ENCODE data around the gene CCNT1. TPM values are rescaled to one million over a fixed set of nuclear protein-coding genes. Genes with fewer than 3 reads are reported as not detected.
"Not testable (repeated sequence)": the region's sequence is repeated elsewhere in the genome, so short reads cannot be mapped to it uniquely, and the experiment has no call there.

The CCNT1 gene
- total RNA-seq, 1 donor from 2014 or later, result 56.1 TPM

DNA sequence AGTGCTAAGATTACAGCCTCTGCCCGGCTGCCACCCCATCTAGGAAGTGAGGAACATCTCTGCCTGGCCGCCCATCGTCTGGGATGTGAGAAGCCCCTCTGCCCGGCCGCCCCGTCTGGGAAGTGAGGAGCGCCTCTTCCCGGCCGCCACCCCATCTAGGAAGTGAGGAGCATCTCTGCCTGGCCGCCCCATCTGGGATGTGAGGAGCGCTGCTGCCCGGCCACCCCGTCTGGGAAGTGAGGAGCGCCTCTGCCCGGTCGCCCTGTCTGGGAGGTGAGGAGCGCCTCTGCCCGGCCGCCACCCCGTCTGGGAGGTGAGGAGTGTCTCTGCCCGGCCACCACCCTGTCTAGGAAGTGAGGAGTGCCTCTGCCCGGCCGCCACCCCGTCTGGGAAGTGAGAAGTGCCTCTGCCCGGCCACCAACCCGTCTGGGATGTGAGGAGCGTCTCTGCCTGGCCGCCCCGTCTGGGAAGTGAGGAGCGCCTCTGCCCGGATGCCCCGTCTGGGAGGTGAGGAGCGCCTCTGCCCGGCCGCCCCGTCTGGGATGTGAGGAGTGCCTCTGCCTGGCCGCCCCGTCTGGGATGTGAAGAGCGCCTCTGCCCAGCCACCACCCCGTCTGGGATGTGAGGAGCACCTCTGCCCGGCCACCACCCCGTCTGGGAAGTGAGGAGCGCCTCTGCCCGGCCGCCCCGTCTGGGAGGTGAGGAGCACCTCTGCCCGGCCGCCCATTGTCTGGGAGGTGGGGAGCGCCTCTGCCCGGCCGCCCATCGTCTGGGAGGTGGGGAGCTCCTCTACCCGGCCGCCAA, 74.6 kb downstream of the CCNT1 start:
- intact Hi-C loops (cut with micrococcal nuclease), result not testable (repeated sequence)

DNA sequence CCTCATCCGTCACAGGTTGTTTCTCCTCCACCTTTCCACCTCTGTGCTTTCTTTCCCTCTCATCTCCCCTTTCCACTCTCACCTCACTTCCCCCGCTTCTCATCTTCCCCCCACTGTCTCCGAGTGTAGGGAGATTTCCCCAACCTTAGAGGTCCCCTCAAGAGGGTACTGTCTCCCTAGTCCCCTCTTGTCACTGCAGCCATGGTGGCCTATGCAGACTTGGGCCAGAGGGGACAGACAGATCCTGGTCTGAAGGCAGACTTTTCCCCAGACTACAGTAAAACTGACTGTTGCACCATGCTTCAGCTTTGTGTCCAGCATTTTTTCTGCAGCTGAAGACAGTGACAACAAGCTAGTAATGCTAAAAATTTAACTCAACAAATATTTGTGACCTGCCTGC, 75.7 kb downstream of the CCNT1 start:
- intact Hi-C loops (cut with micrococcal nuclease), result no loop called here

DNA sequence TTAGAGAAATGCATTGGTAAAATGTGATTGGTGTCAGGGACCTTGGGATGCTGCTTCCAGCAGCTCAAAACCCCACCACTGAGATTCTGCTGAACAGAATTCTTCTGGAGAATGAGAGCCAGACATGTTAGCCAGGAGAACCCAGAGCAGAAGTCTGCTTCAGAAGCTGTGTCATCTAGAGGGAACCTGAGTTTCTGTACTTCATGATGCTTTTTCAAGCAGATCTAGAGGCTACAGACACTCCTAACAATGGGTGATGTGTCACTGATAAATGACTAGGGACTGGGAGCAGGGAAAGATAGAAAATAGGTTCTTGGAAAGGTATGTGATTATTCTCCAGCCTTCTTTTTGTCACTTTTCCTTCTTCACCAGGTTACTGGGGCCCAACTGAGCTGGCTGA, 76.1 kb downstream of the CCNT1 start:
- intact Hi-C loops (cut with micrococcal nuclease), result no loop called here

Other genes with a start within 250 kb of the CCNT1 start
- not detected in 2 replicates for gene ANP32D, start 244.1 kb downstream of the CCNT1 start, total RNA-seq
- gene C12orf54, start 234.2 kb downstream of the CCNT1 start, total RNA-seq, result not detected in 2 replicates
- gene OR8S1, start 191.1 kb downstream of the CCNT1 start, total RNA-seq, result not detected in 2 replicates
- gene LALBA, start 146.7 kb downstream of the CCNT1 start, total RNA-seq, result not detected in 2 replicates
- 42.0 and 47.4 TPM in 2 replicates for gene KANSL2, start 34.5 kb downstream of the CCNT1 start, total RNA-seq
- 0.07 and 0.09 TPM in 2 replicates for gene ADCY6, start 72.4 kb upstream of the CCNT1 start, total RNA-seq
- gene CACNB3, start 101.8 kb upstream of the CCNT1 start, total RNA-seq, result 7.1 and 10.4 TPM in 2 replicates
- 120 and 132 TPM in 2 replicates for gene DDX23, start 135.5 kb upstream of the CCNT1 start, total RNA-seq
- gene RND1, start 149.2 kb upstream of the CCNT1 start, total RNA-seq, result 1.6 and 1.7 TPM in 2 replicates
- gene FKBP11, start 208.8 kb upstream of the CCNT1 start, total RNA-seq, result 55.9 and 59.9 TPM in 2 replicates
- 126 TPM in 2 replicates for gene ARF3, start 240.8 kb upstream of the CCNT1 start, total RNA-seq

Measured in T-helper 2 cell treated with Interferon-gamma antibody and Interleukin-4, amounts not matched to agents 100 ng/mL and 5 ng/mL, for 36 hours (primary cell).